Mucosa of descending colon (tissue), 3 donors: ENCODE measurements around the gene FAM9C. TPM values are rescaled to one million over a fixed set of nuclear protein-coding genes. Genes with fewer than 3 reads are reported as not detected.
A peak's percentile ranks its signal among the peaks of the same experiment; 100 is the strongest.

ENCODE experiments used
- ATAC-seq: fragments of 200-7000 bp; cut with Tn5 transposase; one replicate; pipeline ENCODE4 v1.9.1; 2020; ENCODE audit warnings: mild to moderate bottlenecking, moderate library complexity
- DNase-seq, 3 donors: peaks; one replicate each; pipeline ENCODE4 v3.0.0-alpha.2; 2020
- H3K36me3 ChIP-seq: fragments of 200-600 bp; one replicate; pipeline ENCODE4 v1.8.0; 2021; ENCODE audit warnings: low read depth, mild to moderate bottlenecking
- H3K4me1 ChIP-seq: fragments of 200-600 bp; one replicate; pipeline ENCODE4 v1.8.0; 2021; ENCODE audit warnings: low read depth, mild to moderate bottlenecking
- H3K4me3 ChIP-seq: fragments of 200-600 bp; one replicate; pipeline ENCODE4 v1.8.0; 2021; ENCODE audit warnings: mild to moderate bottlenecking
- H3K9me3 ChIP-seq: fragments of 200-600 bp; one replicate; pipeline ENCODE4 v1.8.0; 2021; ENCODE audit warnings: mild to moderate bottlenecking
- CTCF ChIP-seq: fragments of 200-600 bp; IDR thresholded peaks from one replicate; pipeline ENCODE4 v1.8.0; 2022; ENCODE audit warnings: antibody characterized with exemption, mild to moderate bottlenecking
- intact Hi-C, 2 donors: fragments of 100-400 bp; cut with DNase I in 1 of 2; cut with micrococcal nuclease in 1 of 2; formaldehyde crosslinking; loops; one replicate each; pipeline versions ENCODE4 v1.11.0 to v1.11.1; 2022; cut with DNase I, micrococcal nuclease
- total RNA-seq, 3 donors: library from RNA; stranded (reverse); fragmentation: NEBNext Ultra II Directional in 2 of 3; extraction: Animal tissue kit (Norgen Biotek cat#: 25700) in 2 of 3; gene quantifications; one replicate each; pipeline versions ENCODE4 v1.2.1 to v1.2.4, GENCODE V29; 2021 to 2023
- donor health status: DM: no; HTN: no; CAD: no; lungs with moderate emphysema.
- donor health status: DM: no; HTN: no; CAD: no.
- donor health status: DM: no; HTN: yes; CAD: no.

The FAM9C gene
- total RNA-seq, 3 donors from 2014 or later, result 0.13 TPM; not detected in 2

GRCh38 chrX:13001961-13002671 lies 42.3 kb downstream of the FAM9C start:
- Histone ChIP-seq H3K4me1 (peaks cover 20% of the 10 kb centered on the region), H3K36me3 (no peaks in the 10 kb centered on the region), H3K9me3 (no peaks in the 10 kb centered on the region), H3K4me3 (no peak overlapping the region)
- DNase-seq (no peak), ATAC-seq (peak; percentile 85)
- intact Hi-C loops, result no loop called here
- no peak for TF ChIP-seq CTCF

- peaks cover 20% of the 10 kb centered on the region for H3K4me1 ChIP-seq
- no peak for ATAC-seq
- no peaks in the 10 kb centered on the region for H3K9me3 ChIP-seq
- TF ChIP-seq CTCF, result no peak
- no peak for DNase-seq
- no peaks in the 10 kb centered on the region for H3K36me3 ChIP-seq
- intact Hi-C loops, result no loop called here
- H3K4me3 ChIP-seq, result no peak overlapping the region
Observed at GRCh38 chrX:13001097-13001496, 43.3 kb downstream of the FAM9C start.

- intact Hi-C loops, result no loop called here
- no peak for TF ChIP-seq CTCF
- Histone ChIP-seq H3K36me3 (no peaks in the 10 kb centered on the region), H3K4me1 (peaks cover 20% of the 10 kb centered on the region), H3K9me3 (no peaks in the 10 kb centered on the region), H3K4me3 (no peak overlapping the region)
- no peak for DNase-seq
- peak; percentile 3 for ATAC-seq
Observed at GRCh38 chrX:13000301-13000811, 44.1 kb downstream of the FAM9C start.

GRCh38 chrX:12999422-12999821 lies 45.0 kb downstream of the FAM9C start:
- intact Hi-C loops, result no loop called here
- DNase-seq (no peak), ATAC-seq (no peak)

GRCh38 chrX:12997906-12998687 lies 46.3 kb downstream of the FAM9C start:
- no peaks in the 10 kb centered on the region for H3K9me3 ChIP-seq
- intact Hi-C loops, result no loop called here
- ATAC-seq (peak; percentile 25), DNase-seq (no peak)
- no peak overlapping the region for H3K4me3 ChIP-seq
- H3K36me3 ChIP-seq, result no peaks in the 10 kb centered on the region
- no peak for TF ChIP-seq CTCF
- H3K4me1 ChIP-seq, result peaks cover 24% of the 10 kb centered on the region

More at GRCh38 chrX:12999422-12999821, 45.0 kb downstream of the FAM9C start:
- Histone ChIP-seq H3K36me3 (no peaks in the 10 kb centered on the region), H3K9me3 (no peaks in the 10 kb centered on the region), H3K4me3 (no peak overlapping the region), H3K4me1 (peaks cover 20% of the 10 kb centered on the region)
- no peak for TF ChIP-seq CTCF
